Measurements from ENCODE around the gene NAA25.
"Not testable (repeated sequence)": the region's sequence is repeated elsewhere in the genome, so short reads cannot be mapped to it uniquely, and the experiment has no call there.

Gene NAA25

GRCh38 chr12:112049351-112049750 is 59.2 kb downstream of the NAA25 start:
- no peak for DNase-seq

GRCh38 chr12:112046003-112046402 is 62.6 kb downstream of the NAA25 start:
- DNase-seq = no peak

- DNase-seq = not testable (repeated sequence)
Measured at GRCh38 chr12:112036614-112037013, 72.0 kb downstream of the NAA25 start.

GRCh38 chr12:112035219-112035785 is 73.3 kb downstream of the NAA25 start:
- no peak for DNase-seq

- no peak for DNase-seq
Measured at GRCh38 chr12:112032292-112032691, 76.3 kb downstream of the NAA25 start.

- DNase-seq = no peak
Measured at GRCh38 chr12:112031472-112031871, 77.1 kb downstream of the NAA25 start.

GRCh38 chr12:112029301-112029700 is 79.3 kb downstream of the NAA25 start:
- no peak for DNase-seq

GRCh38 chr12:112025808-112026375 is 82.7 kb downstream of the NAA25 start:
- DNase-seq = no peak

- DNase-seq = no peak
Measured at GRCh38 chr12:112023759-112024396, 84.7 kb downstream of the NAA25 start.

GRCh38 chr12:112022241-112023016 is 86.2 kb downstream of the NAA25 start:
- no peak for DNase-seq

- no peak for DNase-seq
Measured at GRCh38 chr12:112020947-112021457, 87.6 kb downstream of the NAA25 start.

- peak; percentile 87 for DNase-seq
Measured at GRCh38 chr12:112018571-112019237, 89.9 kb downstream of the NAA25 start.

GRCh38 chr12:112017041-112017440 is 91.5 kb downstream of the NAA25 start:
- no peak for DNase-seq

GRCh38 chr12:112015938-112016337 is 92.6 kb downstream of the NAA25 start:
- DNase-seq = no peak

GRCh38 chr12:112013601-112014402 is 94.8 kb downstream of the NAA25 start:
- DNase-seq = peak; percentile 77

GRCh38 chr12:112012775-112013600 is 95.6 kb downstream of the NAA25 start, which contains the start of the genes ERP29 and TMEM116:
Gene ERP29, plus strand, starts transcription at chr12:112013426. Its CDS starts 40 bp downstream, at chr12:112013466.
Gene TMEM116, minus strand, starts transcription at chr12:112013165. Its CDS starts 7,895 bp downstream, at chr12:112005270.
- DNase-seq = peak; percentile 99

- DNase-seq = no peak
Measured at GRCh38 chr12:112011685-112012084, 96.9 kb downstream of the NAA25 start.

GRCh38 chr12:112010415-112011344 is 97.9 kb downstream of the NAA25 start:
- DNase-seq = no peak

- not testable (repeated sequence) for DNase-seq
Measured at GRCh38 chr12:112009596-112009995, 99.0 kb downstream of the NAA25 start.

Data from fibroblast of skin of abdomen (primary cell).